ENCODE data around the gene OSBPL5.

Gene OSBPL5

DNA sequence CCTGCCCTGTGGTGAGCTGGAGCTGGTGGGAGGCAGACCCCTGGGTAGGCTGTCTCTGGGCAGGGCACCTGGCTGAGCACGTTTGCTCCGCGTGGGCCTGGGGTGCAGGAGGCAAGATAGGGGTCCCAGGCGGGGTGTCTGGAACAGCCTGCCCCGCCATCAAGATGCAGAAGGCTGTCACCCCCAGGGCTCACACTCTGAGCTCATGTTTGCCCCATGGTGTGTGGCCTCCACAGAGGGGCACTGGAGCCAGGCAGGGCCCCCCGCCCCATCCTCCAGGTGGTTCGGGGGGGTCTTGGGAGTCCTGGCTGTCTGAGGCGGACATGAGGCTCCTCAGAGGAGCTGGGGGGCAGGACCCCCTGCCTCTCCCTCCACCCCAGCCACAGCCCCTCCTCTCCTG is 79.0 kb downstream of the OSBPL5 start:
- TF ChIP-seq, protein P1, sequence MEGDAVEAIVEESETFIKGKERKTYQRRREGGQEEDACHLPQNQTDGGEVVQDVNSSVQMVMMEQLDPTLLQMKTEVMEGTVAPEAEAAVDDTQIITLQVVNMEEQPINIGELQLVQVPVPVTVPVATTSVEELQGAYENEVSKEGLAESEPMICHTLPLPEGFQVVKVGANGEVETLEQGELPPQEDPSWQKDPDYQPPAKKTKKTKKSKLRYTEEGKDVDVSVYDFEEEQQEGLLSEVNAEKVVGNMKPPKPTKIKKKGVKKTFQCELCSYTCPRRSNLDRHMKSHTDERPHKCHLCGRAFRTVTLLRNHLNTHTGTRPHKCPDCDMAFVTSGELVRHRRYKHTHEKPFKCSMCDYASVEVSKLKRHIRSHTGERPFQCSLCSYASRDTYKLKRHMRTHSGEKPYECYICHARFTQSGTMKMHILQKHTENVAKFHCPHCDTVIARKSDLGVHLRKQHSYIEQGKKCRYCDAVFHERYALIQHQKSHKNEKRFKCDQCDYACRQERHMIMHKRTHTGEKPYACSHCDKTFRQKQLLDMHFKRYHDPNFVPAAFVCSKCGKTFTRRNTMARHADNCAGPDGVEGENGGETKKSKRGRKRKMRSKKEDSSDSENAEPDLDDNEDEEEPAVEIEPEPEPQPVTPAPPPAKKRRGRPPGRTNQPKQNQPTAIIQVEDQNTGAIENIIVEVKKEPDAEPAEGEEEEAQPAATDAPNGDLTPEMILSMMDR (IDR thresholded peaks at IDR 0.05) = no peak
- peaks cover 9% of the 10 kb centered on the region for H3K27me3 ChIP-seq
- no peaks in the 10 kb centered on the region for H3K9me3 ChIP-seq
- H3K4me3 ChIP-seq (ENCODE audit: low read depth in 1 of 2, low read length in 1 of 2) = no peak overlapping the region
- H3K36me3 ChIP-seq = peaks cover 34% of the 10 kb centered on the region
- no peaks in the 10 kb centered on the region for H3K4me1 ChIP-seq (ENCODE audit: control insufficient read depth in 1 of 2, insufficient read depth in 1 of 2, low read depth in 1 of 2, low read length in 1 of 2)
- no peak overlapping the region for H3K27ac ChIP-seq

DNA sequence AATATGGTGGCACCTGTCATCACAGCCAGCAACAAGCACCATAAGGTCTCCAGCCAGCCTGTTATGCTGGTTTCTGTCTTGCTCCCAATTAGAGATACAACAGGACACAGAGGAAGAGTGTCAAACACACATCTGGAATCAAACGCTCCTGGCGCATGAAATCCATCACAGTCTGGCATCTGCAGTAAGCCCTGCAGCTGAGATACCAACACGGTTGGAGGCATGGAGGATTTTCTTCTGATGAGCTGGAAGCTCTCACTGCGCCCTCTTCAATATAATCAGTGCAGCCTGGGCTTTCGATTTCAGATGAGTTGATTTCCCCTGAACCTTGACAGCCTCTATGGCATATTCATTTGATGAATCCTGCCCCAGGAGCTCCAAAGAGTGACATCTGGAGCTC is 80.1 kb downstream of the OSBPL5 start:
- Histone ChIP-seq H3K27ac (no peak overlapping the region), H3K36me3 (peaks cover 24% of the 10 kb centered on the region), H3K4me3 (ENCODE audit: low read depth in 1 of 2, low read length in 1 of 2) (no peak overlapping the region), H3K9me3 (no peaks in the 10 kb centered on the region), H3K4me1 (ENCODE audit: control insufficient read depth in 1 of 2, insufficient read depth in 1 of 2, low read depth in 1 of 2, low read length in 1 of 2) (no peaks in the 10 kb centered on the region), H3K27me3 (peaks cover 9% of the 10 kb centered on the region)
- TF ChIP-seq, protein P1 (IDR thresholded peaks at IDR 0.05) = no peak

DNA sequence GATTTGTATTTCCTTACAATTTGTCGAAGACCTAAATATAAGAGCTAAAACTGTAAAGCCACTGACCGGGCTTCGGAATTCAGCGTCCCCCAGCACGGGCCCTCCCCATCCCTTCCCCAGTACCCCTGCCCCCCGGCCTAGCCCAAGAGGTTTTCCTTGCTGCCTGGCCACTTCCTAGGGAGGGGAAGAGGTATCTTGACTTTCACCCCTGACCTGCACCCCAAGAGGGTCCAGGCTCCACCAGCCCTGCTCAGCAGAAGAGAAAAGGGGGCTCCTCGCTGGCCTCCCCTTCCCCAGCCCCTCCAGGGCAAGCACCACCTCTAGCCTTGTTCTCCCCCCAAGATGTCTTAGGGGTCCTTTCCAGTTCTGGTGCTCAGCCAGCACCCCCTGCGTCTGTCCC is 81.8 kb downstream of the OSBPL5 start:
- TF ChIP-seq, protein P1 (IDR thresholded peaks at IDR 0.05) = no peak
- Histone ChIP-seq H3K4me1 (ENCODE audit: control insufficient read depth in 1 of 2, insufficient read depth in 1 of 2, low read depth in 1 of 2, low read length in 1 of 2) (no peaks in the 10 kb centered on the region), H3K27ac (no peak overlapping the region), H3K36me3 (peaks cover 11% of the 10 kb centered on the region), H3K27me3 (peaks cover 9% of the 10 kb centered on the region), H3K9me3 (no peaks in the 10 kb centered on the region), H3K4me3 (ENCODE audit: low read depth in 1 of 2, low read length in 1 of 2) (no peak overlapping the region)

DNA sequence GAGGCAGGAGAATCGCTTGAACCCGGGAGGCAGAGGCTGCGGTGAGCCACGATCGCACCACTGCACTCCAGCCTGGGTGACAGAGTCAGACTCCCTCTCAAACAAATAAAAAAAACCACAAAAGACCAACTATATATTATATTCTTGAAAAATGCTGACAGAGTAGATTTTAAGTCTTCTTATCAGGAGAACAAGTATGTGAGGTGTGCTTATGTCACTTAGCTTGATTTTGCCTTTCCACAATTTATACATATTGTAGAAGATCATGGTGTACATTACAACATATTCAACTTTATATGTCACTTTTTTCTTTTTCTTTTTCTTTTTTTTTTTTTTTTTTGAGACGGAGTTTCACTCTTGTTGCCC is 83.7 kb downstream of the OSBPL5 start:
- Histone ChIP-seq H3K4me3 (ENCODE audit: low read depth in 1 of 2, low read length in 1 of 2) (no peak overlapping the region), H3K9me3 (no peaks in the 10 kb centered on the region), H3K27me3 (peaks cover 9% of the 10 kb centered on the region), H3K27ac (no peak overlapping the region), H3K4me1 (ENCODE audit: control insufficient read depth in 1 of 2, insufficient read depth in 1 of 2, low read depth in 1 of 2, low read length in 1 of 2) (no peaks in the 10 kb centered on the region), H3K36me3 (no peaks in the 10 kb centered on the region)
- TF ChIP-seq, protein P1 (IDR thresholded peaks at IDR 0.05) = no peak

DNA sequence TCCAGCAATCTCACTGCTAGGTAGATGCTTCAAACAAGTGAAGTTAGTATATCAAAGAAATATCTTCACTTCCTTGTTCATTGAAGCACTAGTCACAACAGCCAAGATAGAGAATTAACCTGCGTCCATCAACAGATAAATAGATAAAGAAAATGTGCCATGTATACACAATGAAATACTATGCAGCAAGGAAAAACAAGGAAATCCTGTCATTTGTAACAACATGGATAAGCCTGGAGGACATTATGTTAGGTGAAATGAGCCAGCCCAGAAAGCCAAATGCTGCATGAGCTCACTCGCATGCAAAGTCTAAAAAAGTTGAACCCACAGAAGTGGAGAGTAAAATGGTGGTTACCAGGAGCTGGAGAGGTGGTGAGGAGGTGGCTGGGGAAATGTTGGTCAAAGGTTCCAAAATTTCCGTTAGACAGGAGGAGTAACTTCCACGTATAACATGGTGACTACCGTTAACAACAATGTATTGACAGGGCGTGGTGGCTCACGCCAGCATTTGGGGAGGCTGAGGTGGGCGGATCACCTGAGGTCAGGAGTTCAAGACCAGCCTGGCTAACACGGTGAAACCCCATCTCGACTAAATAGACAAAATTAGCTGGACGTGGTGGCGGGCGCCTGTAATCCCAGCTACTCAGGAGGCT is 84.3 kb downstream of the OSBPL5 start:
- H3K27ac ChIP-seq = no peak overlapping the region
- no peaks in the 10 kb centered on the region for H3K4me1 ChIP-seq (ENCODE audit: control insufficient read depth in 1 of 2, insufficient read depth in 1 of 2, low read depth in 1 of 2, low read length in 1 of 2)
- TF ChIP-seq, protein P1 (IDR thresholded peaks at IDR 0.05) = no peak
- H3K9me3 ChIP-seq = no peaks in the 10 kb centered on the region
- no peak overlapping the region for H3K4me3 ChIP-seq (ENCODE audit: low read depth in 1 of 2, low read length in 1 of 2)
- H3K36me3 ChIP-seq = no peaks in the 10 kb centered on the region
- H3K27me3 ChIP-seq = peaks cover 9% of the 10 kb centered on the region

Measured in neutrophil (primary cell).